Measurements from ENCODE around the gene DZIP1L.

DNA sequence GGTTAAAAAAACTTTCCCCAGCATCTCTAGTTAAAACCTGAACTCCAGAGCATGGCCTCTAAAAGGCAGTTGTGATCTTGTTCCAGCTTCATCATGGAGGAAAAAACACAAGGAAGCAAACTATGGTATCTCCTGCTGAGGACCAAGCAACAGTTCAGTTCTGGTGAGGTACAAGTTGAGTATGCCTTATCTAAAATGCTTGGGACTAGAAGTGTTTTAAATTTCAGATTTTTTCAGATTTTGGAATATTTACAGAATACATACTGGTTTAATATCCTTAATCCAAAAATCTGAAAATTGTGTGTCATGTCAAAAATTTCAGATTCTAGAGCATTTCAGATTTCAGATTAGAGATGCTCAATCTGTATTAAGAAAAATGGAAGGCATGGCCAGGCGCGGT, 49.7 kb upstream of the DZIP1L start:
- TF ChIP-seq POLR2A (IDR thresholded peaks at IDR 0.05), result no peak
- TF ChIP-seq, protein P1, sequence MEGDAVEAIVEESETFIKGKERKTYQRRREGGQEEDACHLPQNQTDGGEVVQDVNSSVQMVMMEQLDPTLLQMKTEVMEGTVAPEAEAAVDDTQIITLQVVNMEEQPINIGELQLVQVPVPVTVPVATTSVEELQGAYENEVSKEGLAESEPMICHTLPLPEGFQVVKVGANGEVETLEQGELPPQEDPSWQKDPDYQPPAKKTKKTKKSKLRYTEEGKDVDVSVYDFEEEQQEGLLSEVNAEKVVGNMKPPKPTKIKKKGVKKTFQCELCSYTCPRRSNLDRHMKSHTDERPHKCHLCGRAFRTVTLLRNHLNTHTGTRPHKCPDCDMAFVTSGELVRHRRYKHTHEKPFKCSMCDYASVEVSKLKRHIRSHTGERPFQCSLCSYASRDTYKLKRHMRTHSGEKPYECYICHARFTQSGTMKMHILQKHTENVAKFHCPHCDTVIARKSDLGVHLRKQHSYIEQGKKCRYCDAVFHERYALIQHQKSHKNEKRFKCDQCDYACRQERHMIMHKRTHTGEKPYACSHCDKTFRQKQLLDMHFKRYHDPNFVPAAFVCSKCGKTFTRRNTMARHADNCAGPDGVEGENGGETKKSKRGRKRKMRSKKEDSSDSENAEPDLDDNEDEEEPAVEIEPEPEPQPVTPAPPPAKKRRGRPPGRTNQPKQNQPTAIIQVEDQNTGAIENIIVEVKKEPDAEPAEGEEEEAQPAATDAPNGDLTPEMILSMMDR (IDR thresholded peaks at IDR 0.05), result no peak
- TF ChIP-seq POLR2AphosphoS5 (IDR thresholded peaks at IDR 0.05), result no peak

All from prostate gland (tissue), 2 donors.